H1 (cell line): ENCODE results near the gene GOLGA3. TPM values are rescaled to one million over a fixed set of nuclear protein-coding genes. Genes with fewer than 3 reads are reported as not detected.

Experiments used
- CTCF ChIA-PET: fragments of 300-600 bp; sonication (Branson Sonifier 250); formaldehyde crosslinking; loops from one replicate; lab custom pipeline; 2021; ENCODE audit not compliant: partially characterized antibody; lab: Charles Lee
- POLR2A ChIA-PET: fragments of 300-600 bp; sonication (Branson Sonifier 250); formaldehyde crosslinking; loops from one replicate; lab custom pipeline; 2021; ENCODE audit warnings: inconsistent platforms; ENCODE audit not compliant: partially characterized antibody; lab: Charles Lee
- DNase-seq, 2 experiments: peaks; one replicate each; pipeline versions ENCODE4 v3.0.0 to v3.0.0-alpha.2; 2010 to 2022; ENCODE audit warnings: low spot score in 2 of 2, low read depth in 1 of 2, mixed read lengths in 1 of 2
- FAIRE-seq: peaks from 2 replicates; lab custom pipeline; 2011; peaks lifted over from hg19 to GRCh38; lab: Jason Lieb, UNC
- H2AFZ ChIP-seq: 2 replicates; pipeline ENCODE4 v1.8.1; 2012; ENCODE audit warnings: low read length, inconsistent platforms
- H2AK5ac ChIP-seq: 2 replicates; pipeline ENCODE4 v1.6.1; 2013; ENCODE audit warnings: low read depth, low read length
- H2BK120ac ChIP-seq: replicated peaks from 2 replicates; pipeline ENCODE3; 2013; ENCODE audit warnings: low read depth, low read length, inconsistent platforms
- H2BK12ac ChIP-seq: 2 replicates; pipeline ENCODE4 v1.6.1; 2013; ENCODE audit warnings: low read depth, low read length
- H2BK15ac ChIP-seq: 2 replicates; pipeline ENCODE4 v1.6.1; 2013; ENCODE audit warnings: low read length
- H2BK20ac ChIP-seq: 2 replicates; pipeline ENCODE4 v1.6.1; 2013; ENCODE audit warnings: low read length
- H2BK5ac ChIP-seq: 2 replicates; pipeline ENCODE4 v1.6.1; 2013; ENCODE audit warnings: low read depth, low read length
- H3K14ac ChIP-seq: 2 replicates; pipeline ENCODE4 v1.6.1; 2013; ENCODE audit warnings: inconsistent platforms; ENCODE audit not compliant: insufficient read length
- H3K18ac ChIP-seq: 2 replicates; pipeline ENCODE4 v1.6.1; 2013; ENCODE audit warnings: low read length; ENCODE audit errors: extremely low read depth
- H3K23ac ChIP-seq: 2 replicates; pipeline ENCODE4 v1.6.1; 2013; ENCODE audit warnings: inconsistent platforms; ENCODE audit not compliant: insufficient read length
- H3K23me2 ChIP-seq: 2 replicates; pipeline ENCODE4 v1.6.1; 2013; ENCODE audit warnings: low read depth, low read length
- H3K27ac ChIP-seq: 2 replicates; pipeline ENCODE4 v1.6.1; 2011; ENCODE audit warnings: low read depth, low read length, inconsistent platforms
- H3K27me3 ChIP-seq, 4 experiments: replicated peaks in 1 of 4; 1 replicate in 1 of 4; 2 replicates in 3 of 4; pipeline versions ENCODE4 v1.6.1 to v1.8.1; 2011 to 2013; ENCODE audit warnings: low read length in 3 of 4, mild to moderate bottlenecking in 3 of 4, inconsistent platforms in 2 of 4, mixed read lengths in 2 of 4, moderate library complexity in 1 of 4; ENCODE audit not compliant: control insufficient read depth in 3 of 4, insufficient read depth in 3 of 4; ENCODE audit errors: extremely low read depth in 1 of 4
- H3K36me3 ChIP-seq, 4 experiments: 2 replicates each; pipeline versions ENCODE4 v1.6.1 to v1.8.1; 2011 to 2013; ENCODE audit warnings: mild to moderate bottlenecking in 4 of 4, low read length in 3 of 4, moderate library complexity in 2 of 4, control low read depth in 1 of 4, inconsistent platforms in 1 of 4; ENCODE audit not compliant: insufficient read depth in 4 of 4, control insufficient read depth in 2 of 4
- H3K4ac ChIP-seq: replicated peaks from 2 replicates; pipeline ENCODE3; 2013; ENCODE audit warnings: low read length, low read depth, mixed read lengths, inconsistent platforms; ENCODE audit not compliant: insufficient read length
- H3K4me1 ChIP-seq, 4 experiments: replicated peaks in 1 of 4; 1 replicate in 1 of 4; 2 replicates in 3 of 4; pipeline versions ENCODE4 v1.6.1 to v1.8.1; 2011 to 2013; ENCODE audit warnings: low read length in 3 of 4, inconsistent platforms in 2 of 4, mixed read lengths in 1 of 4; ENCODE audit not compliant: insufficient read depth in 4 of 4, control insufficient read depth in 3 of 4
- H3K4me2 ChIP-seq, 2 experiments: 2 replicates each; pipeline versions ENCODE4 v1.6.1 to v1.8.1; 2011 to 2013; ENCODE audit warnings: low read depth in 2 of 2, low read length in 2 of 2, control low read depth in 1 of 2, inconsistent platforms in 1 of 2, mild to moderate bottlenecking in 1 of 2; ENCODE audit not compliant: insufficient read depth in 1 of 2
- H3K4me3 ChIP-seq, 4 experiments: fragments of 200-600, 300-600 bp in 1 of 4; sonication (generic), shearing (Covaris generic), sonication (Bioruptor Twin) in 1 of 4; 2 replicates each; pipeline versions ENCODE4 v1.5.1 to v1.8.1; 2011 to 2016; ENCODE audit warnings: low read length in 4 of 4, low read depth in 3 of 4, control low read depth in 2 of 4, inconsistent platforms in 2 of 4, mild to moderate bottlenecking in 2 of 4, mixed read lengths in 1 of 4, moderate library complexity in 1 of 4; ENCODE audit not compliant: insufficient read depth in 2 of 4; ENCODE audit errors: extremely low read depth in 1 of 4
- H3K56ac ChIP-seq: replicated peaks from 2 replicates; pipeline ENCODE3; 2013; ENCODE audit warnings: low read depth, mild to moderate bottlenecking, mixed read lengths, low read length, inconsistent platforms; ENCODE audit not compliant: insufficient read length
- H3K79me1 ChIP-seq: 2 replicates; pipeline ENCODE4 v1.6.1; 2013; ENCODE audit warnings: low read depth, low read length, control low read depth
- H3K79me2 ChIP-seq, 2 experiments: 2 replicates each; pipeline versions ENCODE4 v1.6.1 to v1.8.1; 2012 to 2013; ENCODE audit warnings: low read length in 2 of 2, mild to moderate bottlenecking in 2 of 2, inconsistent platforms in 1 of 2; ENCODE audit not compliant: insufficient read depth in 2 of 2, control insufficient read depth in 1 of 2
- H3K9ac ChIP-seq, 4 experiments: replicated peaks in 1 of 4; 1 replicate in 1 of 4; 2 replicates in 3 of 4; pipeline versions ENCODE4 v1.6.1 to v1.8.1; 2011 to 2013; ENCODE audit warnings: low read depth in 3 of 4, low read length in 3 of 4, control low read depth in 2 of 4, mild to moderate bottlenecking in 2 of 4, moderate library complexity in 2 of 4, inconsistent platforms in 1 of 4; ENCODE audit errors: extremely low read depth in 1 of 4
- H3K9me3 ChIP-seq, 2 experiments: 2 replicates each; pipeline versions ENCODE4 v1.6.1 to v1.8.1; 2012 to 2013; ENCODE audit warnings: mild to moderate bottlenecking in 2 of 2, moderate library complexity in 2 of 2, control low read depth in 1 of 2, inconsistent platforms in 1 of 2, low read depth in 1 of 2, low read length in 1 of 2, mixed read lengths in 1 of 2; ENCODE audit not compliant: insufficient read depth in 2 of 2
- H4K20me1 ChIP-seq, 2 experiments: replicated peaks in 1 of 2; 2 replicates each; pipeline versions ENCODE3 to v1.8.1; 2011 to 2013; ENCODE audit warnings: inconsistent platforms in 2 of 2, low read length in 2 of 2, mild to moderate bottlenecking in 1 of 2; ENCODE audit not compliant: insufficient read depth in 2 of 2, control insufficient read depth in 1 of 2
- H4K5ac ChIP-seq: 2 replicates; pipeline ENCODE4 v1.6.1; 2013; ENCODE audit warnings: low read length, low read depth, mixed read lengths, inconsistent platforms; ENCODE audit not compliant: insufficient read length
- H4K8ac ChIP-seq: 2 replicates; pipeline ENCODE4 v1.8.0; 2013; ENCODE audit warnings: mild to moderate bottlenecking, moderate library complexity, low read length, inconsistent platforms; ENCODE audit not compliant: insufficient read depth; ENCODE audit errors: extremely low read depth
- H4K91ac ChIP-seq: replicated peaks from 2 replicates; pipeline ENCODE3; 2013; ENCODE audit warnings: low read length, mixed read lengths, inconsistent platforms; ENCODE audit not compliant: insufficient read length
- CTBP2 ChIP-seq: IDR thresholded peaks from 2 replicates; pipeline ENCODE4 v1.7.0; 2011; ENCODE audit warnings: borderline replicate concordance, mild to moderate bottlenecking, moderate library complexity, mixed read lengths, low read length; ENCODE audit not compliant: insufficient read depth, insufficient read length
- POLR2AphosphoS5 ChIP-seq: IDR thresholded peaks from 2 replicates; pipeline ENCODE4 v1.6.1; 2011; ENCODE audit warnings: low read depth, low read length
- RAD21 ChIP-seq, 2 experiments: IDR thresholded peaks in 1 of 2; conservative IDR thresholded peaks in 1 of 2; 2 replicates each; pipeline ENCODE4 v1.6.1; 2011; ENCODE audit warnings: low read depth in 2 of 2, low read length in 2 of 2, improper control_type of control experiment in 1 of 2, inconsistent platforms in 1 of 2, mild to moderate bottlenecking in 1 of 2, moderate library complexity in 1 of 2
- RNF2 ChIP-seq: fragments of 200-900, 300-1000 bp; sonication (generic); IDR thresholded peaks from 2 replicates; pipeline ENCODE4 v1.7.1; 2016; ENCODE audit warnings: borderline replicate concordance, low read depth, mild to moderate bottlenecking, antibody characterized with exemption, low read length; ENCODE audit not compliant: poor library complexity, severe bottlenecking; ENCODE audit errors: missing control alignments
- WGBS, 2 experiments: shearing (Covaris generic) in 1 of 2; methylation state at CpG; one replicate each; pipeline versions ENCODE4 v1.1.6 to v1.1.7; 2013 to 2015; ENCODE audit warnings: low lambda C conversion rate in 2 of 2, mixed read lengths in 2 of 2, inconsistent platforms in 1 of 2, low coverage in 1 of 2, missing lambda C conversion rate in 1 of 2; ENCODE audit not compliant: insufficient replicate concordance in 2 of 2, insufficient coverage in 1 of 2, insufficient read length in 1 of 2; ENCODE audit errors: extremely low coverage in 1 of 2, missing lambda C conversion rate in 1 of 2; 5-methylcytosine and 5-hydroxymethylcytosine counted together
- polyA plus RNA-seq, 7 experiments: library from polyadenylated mRNA; depleted of rRNA in 3 of 7; stranded (reverse) in 5 of 7; unstranded in 2 of 7; fragments of >200 nt in 5 of 7; fragments of 200-250 nt in 2 of 7; gene quantifications; 1 replicate in 5 of 7; 2 replicates in 1 of 7; 4 replicates in 1 of 7; pipeline versions ENCODE4 v1.2.1 to v1.2.3, GENCODE V29; 2011 to 2013; ENCODE audit warnings: missing spikeins in 2 of 7, mixed read lengths in 2 of 7
- total RNA-seq: library from RNA; stranded (reverse); fragmentation: NEBNext Ultra II Directional; extraction: Animal tissue kit (Norgen Biotek cat#: 25700); gene quantifications from 2 replicates; pipeline ENCODE4 v1.2.1, GENCODE V29; 2021

The GOLGA3 gene
- total and polyA plus RNA-seq, 2 of the 8 experiments (the other 6 are each of a cell fraction or from before 2014, with no cell fraction given), result 6.4 to 33.1 TPM

DNA sequence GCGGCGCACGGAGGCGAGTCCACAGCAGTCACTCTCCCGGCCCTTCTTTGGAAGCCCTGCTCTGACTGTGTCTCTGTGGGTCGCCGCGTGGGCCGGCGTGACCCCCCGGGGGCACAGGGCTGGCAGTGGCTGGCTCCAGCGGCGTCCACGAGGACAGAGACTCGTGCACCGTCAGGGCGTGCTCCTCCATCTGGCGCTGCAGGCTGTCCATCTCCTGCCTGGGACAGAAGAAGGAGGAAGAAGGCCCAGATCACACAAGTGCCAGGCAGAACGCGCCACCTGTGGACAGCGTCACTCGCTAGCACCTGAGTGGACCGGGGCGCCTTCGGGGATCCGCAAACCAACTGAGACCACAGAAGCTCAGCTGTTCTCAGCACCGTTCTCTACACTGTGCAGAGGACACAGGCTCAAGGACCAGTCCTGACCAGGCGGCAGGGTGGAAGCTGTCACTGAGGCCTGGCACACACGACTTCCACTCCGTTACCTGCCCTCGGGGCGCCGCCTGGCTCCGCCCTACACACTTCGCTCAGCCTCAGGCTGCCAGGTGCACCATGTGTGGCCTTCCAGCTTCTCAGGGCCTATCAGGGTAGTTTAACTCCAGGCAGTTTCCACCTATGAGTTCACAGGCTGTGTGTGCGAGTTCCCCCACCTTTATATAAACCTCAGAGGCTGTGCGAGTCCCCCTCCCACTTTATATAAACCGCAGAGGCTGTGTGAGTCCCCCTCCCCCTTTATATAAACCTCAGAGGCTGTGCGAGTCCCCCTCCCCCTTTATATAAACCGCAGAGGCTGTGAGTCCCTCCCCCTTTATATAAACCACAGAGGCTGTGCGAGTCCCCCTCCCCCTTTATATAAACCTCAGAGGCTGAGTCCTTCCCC, 55.4 kb downstream of the GOLGA3 start:
- no peaks in the 10 kb centered on the region for H3K79me2 ChIP-seq
- no peak overlapping the region for H3K23ac ChIP-seq
- H3K4me1 ChIP-seq, result no peaks in the 10 kb centered on the region
- no peak overlapping the region for H4K8ac ChIP-seq
- no peak overlapping the region for H3K4ac ChIP-seq
- H3K4me3 ChIP-seq, result no peak overlapping the region
- H2AK5ac ChIP-seq, result no peak overlapping the region
- H3K9me3 ChIP-seq, result no peaks in the 10 kb centered on the region
- H2BK12ac ChIP-seq, result no peak overlapping the region
- no peak overlapping the region for H2BK20ac ChIP-seq
- H4K20me1 ChIP-seq, result peaks cover 0 to 2% of the 10 kb centered on the region in 2 experiments
- no peak for TF ChIP-seq RAD21 (IDR thresholded peaks at IDR 0.05 in 1 of 2, conservative IDR thresholded peaks at IDR 0.05 in 1 of 2; ENCODE audit: low read depth in 2 of 2, low read length in 2 of 2)
- TF ChIP-seq POLR2AphosphoS5, result no peak
- no peak for TF ChIP-seq RNF2
- TF ChIP-seq CTBP2, result no peak
- 95% methylated on average over 35 of the region's 41 CpGs; no CpG with 5 or more reads in 1 of the 2 experiments for WGBS, 2 experiments
- H3K23me2 ChIP-seq, result no peaks in the 10 kb centered on the region
- CTCF ChIA-PET, result interaction anchor here (0.7 to 1.3 kb wide), 3 partner anchors 9 to 29 kb away, joined by 3 to 8 read pairs (median 4); no protein-coding TSS in a partner anchor
- no peaks in the 10 kb centered on the region; the same call in 1 of the 2 replicates for H3K79me1 ChIP-seq
- H3K56ac ChIP-seq, result no peak overlapping the region
- H3K4me2 ChIP-seq, result no peak overlapping the region
- no peak overlapping the region for H2AFZ ChIP-seq
- DNase-seq (no peak), FAIRE-seq (no peak)
- peaks cover 21 to 43% (median 34%) of the 10 kb centered on the region in 4 experiments for H3K36me3 ChIP-seq
- no peak overlapping the region for H3K9ac ChIP-seq
- H3K18ac ChIP-seq, result no peak overlapping the region
- H3K27ac ChIP-seq, result no peak overlapping the region
- H2BK120ac ChIP-seq, result no peak overlapping the region
- H2BK5ac ChIP-seq, result no peak overlapping the region
- no peaks in the 10 kb centered on the region for H3K27me3 ChIP-seq
- H4K91ac ChIP-seq, result no peak overlapping the region
- H4K5ac ChIP-seq, result no peak overlapping the region
- POLR2A ChIA-PET, result interaction anchor here (0.8 to 3.7 kb wide), 6 partner anchors 7 to 106 kb away, joined by 3 to 30 read pairs (median 4); partner anchors contain the start of gene ANKLE2
- no peak overlapping the region for H3K14ac ChIP-seq
- no peak overlapping the region for H2BK15ac ChIP-seq
